HepG2 (cell line): ENCODE results near the gene CACNA1D. TPM values are rescaled to one million over a fixed set of nuclear protein-coding genes. Genes with fewer than 3 reads are reported as not detected.

ENCODE experiments used
- ATAC-seq: fragments of 200-7000 bp; cut with Tn5 transposase; 3 replicates; pipeline ENCODE4 v1.9.1; 2020; ENCODE audit warnings: mild to moderate bottlenecking, moderate library complexity
- BruUV-seq: library from RNA; stranded (reverse); fragments of 400-500 nt; replicated peaks from 2 replicates; lab custom pipeline; 2021; lab: Mats Ljungman, UMichigan
- CTCF ChIA-PET: fragments of 300-600 bp; formaldehyde crosslinking; extraction: SDS; loops from one replicate; lab custom pipeline; 2021; ENCODE audit warnings: low total read pairs, inconsistent platforms, low intra/inter-chr PET ratio; lab: Yijun Ruan, JAX
- POLR2A ChIA-PET: fragments of 350-600 bp; sonication (Branson Sonifier 250); formaldehyde crosslinking; loops from one replicate; lab custom pipeline; 2020; ENCODE audit warnings: antibody characterized with exemption, inconsistent platforms; lab: Yijun Ruan, JAX
- DNase-seq: peaks from one replicate; pipeline ENCODE4 v3.0.0-alpha.2; 2015; ENCODE audit warnings: low spot score
- FAIRE-seq: peaks from 3 replicates; lab custom pipeline; 2011; peaks lifted over from hg19 to GRCh38; lab: Jason Lieb, UNC
- H2AFZ ChIP-seq: one replicate; pipeline ENCODE4 v1.6.1; 2011; ENCODE audit warnings: low read length, inconsistent platforms
- H3K27ac ChIP-seq: fragments of 300-600 bp; 3 replicates; pipeline ENCODE4 v1.8.0; 2011; ENCODE audit warnings: mixed run types, mild to moderate bottlenecking, mixed read lengths, low read length, inconsistent platforms; ENCODE audit not compliant: insufficient read depth; ENCODE audit errors: extremely low read length
- H3K27me3 ChIP-seq, 2 experiments: fragments of 200-600 bp in 1 of 2; 2 replicates in 1 of 2; 3 replicates in 1 of 2; pipeline versions ENCODE4 v1.6.0 to v1.8.0; 2011; ENCODE audit warnings: low read length in 2 of 2, mild to moderate bottlenecking in 2 of 2, moderate library complexity in 2 of 2, inconsistent platforms in 1 of 2; ENCODE audit not compliant: insufficient read depth in 2 of 2, control insufficient read depth in 1 of 2
- H3K36me3 ChIP-seq, 2 experiments: fragments of 200-600 bp in 1 of 2; replicated peaks in 1 of 2; 2 replicates in 1 of 2; 3 replicates in 1 of 2; pipeline versions ENCODE4 v1.5.1 to v1.8.0; 2011; ENCODE audit warnings: low read length in 2 of 2, inconsistent platforms in 1 of 2; ENCODE audit not compliant: insufficient read depth in 2 of 2, control insufficient read depth in 1 of 2
- H3K4me1 ChIP-seq: 2 replicates; pipeline ENCODE4 v1.5.1; 2012; ENCODE audit warnings: low read length, inconsistent platforms; ENCODE audit not compliant: insufficient read depth
- H3K4me2 ChIP-seq: 2 replicates; pipeline ENCODE4 v1.6.0; 2011; ENCODE audit warnings: low read depth, low read length, inconsistent platforms
- H3K4me3 ChIP-seq, 3 experiments: fragments of 200-600 bp in 1 of 3; sonication (generic), shearing (Covaris generic) in 1 of 3; replicated peaks in 1 of 3; 2 replicates each; pipeline ENCODE4 v1.5.1; 2011 to 2016; ENCODE audit warnings: low read length in 3 of 3, inconsistent platforms in 2 of 3, low read depth in 2 of 3, mild to moderate bottlenecking in 2 of 3, control low read depth in 1 of 3, mixed read lengths in 1 of 3; ENCODE audit not compliant: insufficient read depth in 1 of 3
- H3K79me2 ChIP-seq: one replicate; pipeline ENCODE4 v1.6.1; 2011; ENCODE audit warnings: low read length, inconsistent platforms; ENCODE audit not compliant: insufficient read depth
- H3K9ac ChIP-seq: 2 replicates; pipeline ENCODE4 v1.6.0; 2011; ENCODE audit warnings: mild to moderate bottlenecking, low read depth, low read length, inconsistent platforms; ENCODE audit not compliant: insufficient read depth
- H3K9me3 ChIP-seq: 2 replicates; pipeline ENCODE4 v1.5.1; 2012; ENCODE audit warnings: mild to moderate bottlenecking, low read length
- H4K20me1 ChIP-seq: 2 replicates; pipeline ENCODE4 v1.6.0; 2011; ENCODE audit warnings: inconsistent platforms, mild to moderate bottlenecking, low read length, moderate library complexity; ENCODE audit not compliant: insufficient read depth
- CENPBD1 ChIP-seq: sonication (generic); formaldehyde crosslinking; IDR thresholded peaks from 2 replicates; pipeline ENCODE4 v1.8.0; 2022; ENCODE audit warnings: missing genetic modification reagents, low read depth, mild to moderate bottlenecking, borderline replicate concordance
- FIP1L1 ChIP-seq: fragments of 200-400 bp; formaldehyde crosslinking; IDR thresholded peaks from 2 replicates; pipeline ENCODE4 v1.6.1; 2018; ENCODE audit warnings: low read depth, mild to moderate bottlenecking, low read length, moderate library complexity, borderline replicate concordance; ENCODE audit not compliant: insufficient read depth
- KLF12 ChIP-seq: sonication (generic); formaldehyde crosslinking; IDR thresholded peaks from 2 replicates; pipeline ENCODE4 v1.4.0; 2020; ENCODE audit warnings: missing genetic modification reagents, borderline replicate concordance
- MAFF ChIP-seq: IDR thresholded peaks from 2 replicates; pipeline ENCODE4 v1.6.1; 2011; ENCODE audit warnings: low read depth, low read length, improper control_type of control experiment
- MAFK ChIP-seq, 2 experiments: IDR thresholded peaks in 1 of 2; conservative IDR thresholded peaks in 1 of 2; 2 replicates each; pipeline ENCODE4 v1.6.1; 2011; ENCODE audit warnings: improper control_type of control experiment in 2 of 2, low read length in 2 of 2
- SCMH1 ChIP-seq: sonication (generic); formaldehyde crosslinking; IDR thresholded peaks from 2 replicates; pipeline ENCODE4 v1.9.0; 2021; ENCODE audit warnings: missing genetic modification reagents, mild to moderate bottlenecking, borderline replicate concordance
- SMAD9 ChIP-seq: sonication (generic); formaldehyde crosslinking; IDR thresholded peaks from 2 replicates; pipeline ENCODE4 v1.5.1; 2020; ENCODE audit warnings: mild to moderate bottlenecking, missing genetic modification reagents
- SP2 ChIP-seq: sonication (generic); formaldehyde crosslinking; IDR thresholded peaks from 2 replicates; pipeline ENCODE4 v1.5.1; 2020; ENCODE audit warnings: mild to moderate bottlenecking, missing genetic modification reagents
- STAT5B ChIP-seq: sonication (generic); formaldehyde crosslinking; IDR thresholded peaks from 2 replicates; pipeline ENCODE4 v1.4.0; 2020; ENCODE audit warnings: missing genetic modification reagents
- ZGPAT ChIP-seq: IDR thresholded peaks from 2 replicates; pipeline ENCODE4 v1.6.1; 2016; ENCODE audit warnings: mild to moderate bottlenecking
- ZNF337 ChIP-seq: sonication (generic); formaldehyde crosslinking; IDR thresholded peaks from 2 replicates; pipeline ENCODE4 v1.5.1; 2020; ENCODE audit warnings: missing genetic modification reagents, low read depth, mild to moderate bottlenecking, borderline replicate concordance
- ZNF432 ChIP-seq: sonication (generic); formaldehyde crosslinking; IDR thresholded peaks from 2 replicates; pipeline ENCODE4 v1.5.0; 2020; ENCODE audit warnings: missing genetic modification reagents, mild to moderate bottlenecking, borderline replicate concordance
- ZNF598 ChIP-seq: sonication (generic); formaldehyde crosslinking; IDR thresholded peaks from 2 replicates; pipeline ENCODE4 v1.5.1; 2020; ENCODE audit warnings: mild to moderate bottlenecking, missing genetic modification reagents, borderline replicate concordance
- ZNF841 ChIP-seq: sonication (generic); formaldehyde crosslinking; IDR thresholded peaks from 2 replicates; pipeline ENCODE4 v1.8.1; 2023; ENCODE audit warnings: missing genetic modification reagents, borderline replicate concordance
- WGBS: methylation state at CpG from one replicate; pipeline ENCODE4 v1.1.6; 2017; ENCODE audit warnings: low lambda C conversion rate; 5-methylcytosine and 5-hydroxymethylcytosine counted together
- in situ Hi-C: cut with HindIII; loops from 2 replicates; pipeline ENCODE4 v1.10.0; 2017; ENCODE audit warnings: low pct_unique_long_range_greater_than_20kb; ENCODE audit not compliant: extremely low pct_ligation_motif_present
- intact Hi-C: fragments of 100-400 bp; cut with micrococcal nuclease; formaldehyde crosslinking; loops from one replicate; pipeline ENCODE4 v1.10.0; 2022; ENCODE audit not compliant: unreplicated experiment
- polyA plus RNA-seq, 8 experiments: library from polyadenylated mRNA; depleted of rRNA in 3 of 8; stranded (reverse) in 7 of 8; unstranded in 1 of 8; fragments of >200 nt; fragmentation: Illumina TruSeq in 4 of 8; extraction: Trizol in 4 of 8; gene quantifications; 2 replicates each; pipeline versions ENCODE4 v1.2.1 to v1.2.3, GENCODE V29; 2011 to 2016; ENCODE audit warnings: low read depth in 4 of 8, missing spikeins in 1 of 8, mixed read lengths in 1 of 8; ENCODE audit not compliant: insufficient read depth in 1 of 8
- total RNA-seq, 5 experiments: library from RNA; depleted of rRNA; stranded (reverse); fragments of >200 nt; fragmentation: Illumina TruSeq; extraction: Trizol; gene quantifications; 2 replicates each; pipeline ENCODE4 v1.2.3, GENCODE V29; 2016; ENCODE audit warnings: low read depth in 1 of 5
- TF ChIP-seq, protein P1 (sequence below): sonication (generic); formaldehyde crosslinking; IDR thresholded peaks from 2 replicates; pipeline ENCODE4 v1.5.1; 2020; ENCODE audit warnings: mild to moderate bottlenecking, missing genetic modification reagents, moderate library complexity

CACNA1D gene
- total and polyA plus RNA-seq, 2 of the 13 experiments (the other 11 are each of a cell fraction or from before 2014, with no cell fraction given), result 0.26 to 0.38 TPM

DNA sequence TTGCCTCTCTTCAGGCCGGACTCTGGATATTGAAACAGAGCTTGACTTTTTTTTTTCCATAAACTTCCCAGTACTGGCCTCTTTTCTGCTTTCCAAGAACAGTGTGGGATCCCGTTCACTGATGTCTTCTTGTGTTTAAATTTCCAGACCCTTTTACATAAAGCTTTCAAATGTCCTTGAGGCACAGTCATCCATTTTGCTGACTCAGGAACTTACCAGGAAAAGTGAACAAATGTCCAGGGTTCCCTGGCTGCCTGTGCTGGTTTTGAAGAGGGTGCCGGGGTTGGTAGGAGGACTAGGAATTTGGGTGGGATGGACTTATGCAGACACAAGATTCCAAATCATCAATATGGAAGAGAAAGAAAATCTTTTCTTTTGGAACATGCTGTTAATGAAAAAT lies 283.7 kb downstream of the CACNA1D start:
- no peaks in the 10 kb centered on the region for H4K20me1 ChIP-seq
- no peak overlapping the region for H3K9ac ChIP-seq
- peak; percentile 94 to 98 for TF ChIP-seq MAFK (conservative IDR thresholded peaks at IDR 0.05 in 1 of 2, IDR thresholded peaks at IDR 0.05 in 1 of 2; ENCODE audit: low read length in 2 of 2)
- TF ChIP-seq MAFF, result peak; percentile 97
- no peak for TF ChIP-seq SP2 (CRISPR knock-in tag)
- H3K4me2 ChIP-seq, result no peak overlapping the region
- ChIA-PET POLR2A (no interaction called here), CTCF (no interaction called here)
- H3K79me2 ChIP-seq, result no peaks in the 10 kb centered on the region
- no peaks in the 10 kb centered on the region for H3K36me3 ChIP-seq
- DNase-seq (no peak), ATAC-seq (no peak), FAIRE-seq (no peak)
- BruUV-seq, result no TSS peak
- intact Hi-C loops, result no loop called here
- H3K4me1 ChIP-seq, result no peaks in the 10 kb centered on the region
- WGBS, result 67% methylated on average over 3 of the region's 3 CpGs
- no peak overlapping the region for H3K27ac ChIP-seq
- no peaks in the 10 kb centered on the region for H3K9me3 ChIP-seq
- peaks cover 0 to 1% of the 10 kb centered on the region in 2 experiments; a peak in 1 of 5 replicates for H3K27me3 ChIP-seq
- in situ Hi-C loops, result no loop called here
- no peak overlapping the region for H3K4me3 ChIP-seq
- no peak overlapping the region for H2AFZ ChIP-seq

- H3K36me3 ChIP-seq, result no peaks in the 10 kb centered on the region
- H3K9me3 ChIP-seq, result no peaks in the 10 kb centered on the region
- no peak overlapping the region for H2AFZ ChIP-seq
- ChIA-PET CTCF (no interaction called here), POLR2A (no interaction called here)
- in situ Hi-C loops (no loop called here), intact Hi-C loops (no loop called here)
- no peak for FAIRE-seq
- ATAC-seq, result no peak
- BruUV-seq, result no TSS peak
- no peak overlapping the region for H3K9ac ChIP-seq
- no peak for DNase-seq
- no peak overlapping the region for H3K4me3 ChIP-seq
- no peaks in the 10 kb centered on the region for H4K20me1 ChIP-seq
- H3K27ac ChIP-seq, result no peak overlapping the region
- H3K4me1 ChIP-seq, result no peaks in the 10 kb centered on the region
- H3K27me3 ChIP-seq, result peaks cover 0 to 1% of the 10 kb centered on the region in 2 experiments; a peak in 1 of 5 replicates
- no peak overlapping the region for H3K4me2 ChIP-seq
- no peaks in the 10 kb centered on the region for H3K79me2 ChIP-seq
- 78% methylated on average over 4 of the region's 4 CpGs for WGBS
- TF ChIP-seq ZGPAT (CRISPR knock-in tag) (no peak), KLF12 (no peak), ZNF841 (CRISPR knock-in tag) (no peak), CENPBD1 (CRISPR knock-in tag) (no peak), ZNF337 (CRISPR knock-in tag) (no peak), FIP1L1 (no peak), SCMH1 (no peak), ZNF432 (CRISPR knock-in tag) (no peak), ZNF598 (CRISPR knock-in tag) (no peak), SMAD9 (CRISPR knock-in tag) (no peak), STAT5B (CRISPR knock-in tag) (no peak)
- TF ChIP-seq, protein P1, sequence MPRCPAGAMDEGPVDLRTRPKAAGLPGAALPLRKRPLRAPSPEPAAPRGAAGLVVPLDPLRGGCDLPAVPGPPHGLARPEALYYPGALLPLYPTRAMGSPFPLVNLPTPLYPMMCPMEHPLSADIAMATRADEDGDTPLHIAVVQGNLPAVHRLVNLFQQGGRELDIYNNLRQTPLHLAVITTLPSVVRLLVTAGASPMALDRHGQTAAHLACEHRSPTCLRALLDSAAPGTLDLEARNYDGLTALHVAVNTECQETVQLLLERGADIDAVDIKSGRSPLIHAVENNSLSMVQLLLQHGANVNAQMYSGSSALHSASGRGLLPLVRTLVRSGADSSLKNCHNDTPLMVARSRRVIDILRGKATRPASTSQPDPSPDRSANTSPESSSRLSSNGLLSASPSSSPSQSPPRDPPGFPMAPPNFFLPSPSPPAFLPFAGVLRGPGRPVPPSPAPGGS (CRISPR knock-in tag), result no peak
Observed at GRCh38 chr3:53780171-53780570, 285.8 kb downstream of the CACNA1D start.
